T-helper 22 cell (primary cell): Measurements from ENCODE around the gene ATP5IF1.
A peak's percentile ranks its signal among the peaks of the same experiment; 100 is the strongest.

Experiments
- DNase-seq: peaks from one replicate; pipeline ENCODE4 v3.0.0-alpha.2; 2020; ENCODE audit warnings: low read depth

The ATP5IF1 gene

DNA sequence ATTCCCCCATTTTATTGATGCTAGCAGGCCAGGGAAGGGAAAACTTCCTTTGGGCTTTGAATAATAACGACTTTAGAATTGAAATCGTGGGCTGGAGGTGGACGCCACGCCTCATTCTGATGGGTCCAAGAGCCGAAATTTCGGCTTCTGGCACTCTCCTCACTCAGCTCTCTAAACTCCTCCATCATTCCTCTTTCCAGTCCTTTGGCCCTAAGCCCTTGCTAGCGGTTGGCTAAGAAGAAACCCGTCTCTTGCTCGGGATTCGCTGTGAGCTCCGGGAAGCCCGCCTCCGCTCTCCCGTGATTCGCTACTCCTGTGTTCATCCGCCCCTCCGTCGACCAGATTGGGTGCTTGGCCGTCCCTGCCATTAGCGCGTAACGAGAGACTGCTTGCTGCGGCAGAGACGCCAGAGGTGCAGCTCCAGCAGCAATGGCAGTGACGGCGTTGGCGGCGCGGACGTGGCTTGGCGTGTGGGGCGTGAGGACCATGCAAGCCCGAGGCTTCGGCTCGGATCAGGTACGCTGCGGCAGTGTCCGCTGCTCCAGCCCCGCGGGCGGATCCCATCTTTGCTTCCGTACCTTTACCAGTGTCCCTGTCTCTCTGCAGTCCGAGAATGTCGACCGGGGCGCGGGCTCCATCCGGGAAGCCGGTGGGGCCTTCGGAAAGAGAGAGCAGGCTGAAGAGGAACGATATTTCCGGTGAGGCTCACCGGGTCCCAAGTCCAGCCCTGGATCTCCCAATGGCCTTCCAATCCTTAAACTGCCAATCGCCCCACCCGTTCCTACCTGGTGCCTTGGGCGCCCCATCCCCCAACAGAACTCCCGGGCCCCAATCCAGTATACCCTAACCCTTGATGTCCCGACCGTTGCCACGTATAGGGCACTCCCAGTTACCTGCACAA lies at the start of gene ATP5IF1:
Gene ATP5IF1, plus strand, starts transcription at position 370 of the 901 bp plus-strand sequence. Its CDS starts 60 bp downstream, at position 430.
- DNase-seq, result peak; percentile 92

DNA sequence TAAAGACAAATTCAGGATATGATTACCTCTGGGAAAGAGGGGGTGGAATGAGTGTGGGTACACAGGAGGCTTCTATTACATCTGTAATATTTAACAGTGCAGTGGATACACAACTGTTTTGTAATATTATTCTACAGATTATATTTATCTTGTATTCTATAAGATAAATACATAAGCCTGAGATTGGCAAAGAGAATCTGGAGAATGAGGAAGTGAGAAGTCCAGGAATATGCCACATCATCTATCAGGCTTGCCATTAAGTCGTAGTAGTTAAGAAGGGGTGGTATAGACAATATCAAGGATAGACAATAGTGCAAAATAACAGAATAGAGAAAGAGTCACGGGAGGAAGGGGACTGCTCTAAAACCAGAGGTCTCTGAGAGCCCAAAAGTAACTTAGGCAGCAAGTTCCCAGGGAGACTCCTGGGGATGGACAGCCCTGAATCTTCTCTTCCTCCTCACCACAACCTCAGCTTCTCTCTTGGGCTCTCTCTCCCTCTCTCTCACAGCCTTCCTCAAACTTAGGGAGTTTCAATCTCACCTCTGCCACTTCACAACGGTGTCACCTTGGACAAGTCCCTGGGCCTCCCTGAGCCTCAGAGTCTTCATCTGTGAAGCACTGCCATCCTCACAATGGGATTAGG lies 45.5 kb upstream of the ATP5IF1 start:
- DNase-seq, result no peak

- no peak for DNase-seq
Measured at GRCh38 chr1:28190996-28191645, 44.8 kb upstream of the ATP5IF1 start.

GRCh38 chr1:28193701-28194161 lies 42.2 kb upstream of the ATP5IF1 start:
- no peak for DNase-seq

GRCh38 chr1:28194326-28195035 lies 41.4 kb upstream of the ATP5IF1 start:
- no peak for DNase-seq

- no peak for DNase-seq
Measured at GRCh38 chr1:28195780-28196179, 40.1 kb upstream of the ATP5IF1 start.

DNA sequence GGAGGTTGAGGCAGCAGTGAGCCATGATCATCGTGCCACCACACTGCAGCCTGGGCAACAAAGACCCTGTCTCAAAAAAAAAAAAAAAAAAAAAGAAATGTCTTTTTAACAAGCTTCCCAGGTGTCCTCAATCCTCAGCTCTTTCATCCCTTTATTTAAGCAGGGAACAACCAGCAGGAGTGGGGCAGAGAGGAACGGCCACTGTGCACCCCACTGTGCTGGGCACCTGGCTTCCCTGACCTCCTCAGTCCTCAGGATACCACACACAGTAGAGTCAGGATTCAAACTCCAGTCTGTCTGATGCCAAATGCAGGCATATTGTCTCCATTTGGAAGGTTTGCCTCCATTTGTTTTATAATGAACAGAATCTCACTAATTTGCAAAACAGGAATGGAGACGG lies 39.6 kb upstream of the ATP5IF1 start:
- DNase-seq, result no peak

- DNase-seq, result no peak
Measured at GRCh38 chr1:28197682-28198415, 38.1 kb upstream of the ATP5IF1 start.

- DNase-seq, result peak; percentile 50
Measured at GRCh38 chr1:28199328-28200233, 36.3 kb upstream of the ATP5IF1 start.

GRCh38 chr1:28200234-28200873 lies 35.6 kb upstream of the ATP5IF1 start:
- DNase-seq, result no peak

DNA sequence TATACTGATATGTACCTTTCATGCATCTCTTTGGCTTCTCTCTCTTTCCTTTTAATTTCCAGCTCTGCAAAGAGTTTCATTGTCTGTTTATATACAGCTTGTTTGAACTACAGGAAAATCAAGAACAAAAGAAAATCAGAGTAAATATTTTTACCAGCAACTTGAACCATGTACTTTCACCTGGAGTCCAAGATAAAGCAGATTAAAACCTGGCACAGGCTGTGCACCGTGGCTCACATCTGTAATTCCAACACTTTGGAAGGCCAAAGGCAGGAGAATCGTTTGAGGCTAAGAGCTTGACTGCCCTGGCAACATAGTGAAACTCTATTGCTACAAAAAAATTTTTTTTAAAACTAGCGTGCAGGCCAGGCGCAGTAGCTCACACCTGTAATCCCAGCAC lies 30.7 kb upstream of the ATP5IF1 start:
- DNase-seq, result no peak

DNA sequence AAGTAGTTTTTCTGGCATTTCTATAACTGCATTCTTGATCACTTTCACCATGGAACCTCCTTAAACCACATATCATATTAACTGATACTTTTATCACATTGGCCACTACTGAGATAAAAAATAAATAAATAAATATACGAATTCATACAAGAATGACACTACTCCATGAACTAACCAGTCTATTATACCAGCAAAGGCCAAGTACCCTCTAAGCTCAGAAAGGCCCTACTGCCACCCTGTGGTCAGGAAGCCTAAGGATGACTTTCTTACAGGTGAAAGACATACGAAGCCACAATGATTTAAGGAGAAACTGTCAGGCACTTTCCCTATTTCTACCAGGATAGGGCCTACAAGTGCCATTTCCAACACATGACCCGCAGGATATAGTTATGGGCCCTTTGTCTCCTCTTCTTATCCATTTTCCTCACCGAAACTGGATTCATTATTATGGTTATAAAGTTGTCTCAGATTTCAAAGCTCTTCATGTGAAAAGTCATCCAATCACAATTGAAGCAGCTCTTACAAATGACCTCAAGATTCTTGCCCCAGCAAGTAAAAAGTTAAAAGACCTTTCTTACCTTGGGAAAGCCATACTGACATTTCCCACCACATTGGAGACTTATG lies 27.0 kb upstream of the ATP5IF1 start:
- DNase-seq, result peak; percentile 37

GRCh38 chr1:28209700-28210099 lies 26.2 kb upstream of the ATP5IF1 start:
- DNase-seq, result no peak

- no peak for DNase-seq
Measured at GRCh38 chr1:28213315-28213714, 22.6 kb upstream of the ATP5IF1 start.

DNA sequence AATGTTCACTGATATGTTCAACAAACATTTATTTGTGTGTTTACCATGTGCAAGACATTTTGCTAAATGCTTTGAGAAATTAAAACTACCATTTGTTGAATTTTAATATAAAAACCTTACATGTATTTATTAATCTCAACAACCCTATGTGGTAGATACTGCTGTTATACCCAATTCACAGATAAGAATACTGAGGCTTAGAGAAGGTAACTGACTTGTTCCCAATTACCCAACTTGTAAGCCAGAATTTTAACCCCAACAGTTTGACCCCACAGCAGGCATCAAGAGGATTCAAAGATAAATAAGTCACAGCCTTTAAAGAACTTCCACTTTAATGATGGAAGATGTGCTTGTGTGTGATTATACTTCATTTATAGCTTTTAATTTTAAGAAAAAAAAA lies 6.8 kb upstream of the ATP5IF1 start:
- no peak for DNase-seq

GRCh38 chr1:28229996-28230395 lies 5.9 kb upstream of the ATP5IF1 start:
- no peak for DNase-seq

- DNase-seq, result peak; percentile 92
Measured at GRCh38 chr1:28232558-28233263, 3.2 kb upstream of the ATP5IF1 start, which contains the start of gene DNAJC8. TSS of gene DNAJC8 (minus strand) at chr1:28233029. CDS start at chr1:28232998, 31 bp downstream.

GRCh38 chr1:28233264-28233606 lies 2.7 kb upstream of the ATP5IF1 start:
- no peak for DNase-seq
